Measurements from ENCODE around the gene MYO5C.

MYO5C gene

GRCh38 chr15:52295421-52296001 lies at the start of gene MYO5C:
MYO5C (minus strand) TSS chr15:52295804; CDS start chr15:52295636, 168 bp downstream.
- peak; percentile 34 for DNase-seq

- no peak for DNase-seq
Measured at GRCh38 chr15:52344592-52344991, 49.0 kb upstream of the MYO5C start.

GRCh38 chr15:52343831-52344230 lies 48.2 kb upstream of the MYO5C start:
- DNase-seq: no peak

- no peak for DNase-seq
Measured at GRCh38 chr15:52340093-52340492, 44.5 kb upstream of the MYO5C start.

- no peak for DNase-seq
Measured at GRCh38 chr15:52338891-52339290, 43.3 kb upstream of the MYO5C start.

- DNase-seq: no peak
Measured at GRCh38 chr15:52338058-52338457, 42.5 kb upstream of the MYO5C start.

- DNase-seq: no peak
Measured at GRCh38 chr15:52337198-52337853, 41.7 kb upstream of the MYO5C start.

- peak; percentile 27 for DNase-seq
Measured at GRCh38 chr15:52336529-52336928, 40.9 kb upstream of the MYO5C start.

GRCh38 chr15:52334491-52335160 lies 39.0 kb upstream of the MYO5C start:
- DNase-seq: no peak

- peak; percentile 75 for DNase-seq
Measured at GRCh38 chr15:52331490-52332240, 36.1 kb upstream of the MYO5C start.

- no peak for DNase-seq
Measured at GRCh38 chr15:52329987-52330386, 34.4 kb upstream of the MYO5C start.

- DNase-seq: no peak
Measured at GRCh38 chr15:52329150-52329549, 33.5 kb upstream of the MYO5C start.

GRCh38 chr15:52328680-52329079 lies 33.1 kb upstream of the MYO5C start:
- no peak for DNase-seq

- DNase-seq: no peak
Measured at GRCh38 chr15:52326756-52327155, 31.2 kb upstream of the MYO5C start.

- no peak for DNase-seq
Measured at GRCh38 chr15:52324109-52324508, 28.5 kb upstream of the MYO5C start.

GRCh38 chr15:52318729-52319500 lies 23.3 kb upstream of the MYO5C start:
- no peak for DNase-seq

GRCh38 chr15:52317688-52318087 lies 22.1 kb upstream of the MYO5C start:
- DNase-seq: no peak

GRCh38 chr15:52317022-52317421 lies 21.4 kb upstream of the MYO5C start:
- DNase-seq: no peak

- no peak for DNase-seq
Measured at GRCh38 chr15:52309154-52309548, 13.5 kb upstream of the MYO5C start.

GRCh38 chr15:52308446-52309153 lies 13.0 kb upstream of the MYO5C start:
- no peak for DNase-seq

- DNase-seq: no peak
Measured at GRCh38 chr15:52307847-52308246, 12.2 kb upstream of the MYO5C start.

- DNase-seq: no peak
Measured at GRCh38 chr15:52306270-52306669, 10.7 kb upstream of the MYO5C start.
